GM21723 (cell line): Measurements from ENCODE around the gene ASB15.
A peak's percentile ranks its signal among the peaks of the same experiment; 100 is the strongest.

Source experiments
- ATAC-seq: cut with Tn5 transposase; IDR thresholded peaks from one replicate; pipeline ENCODE4 v1.9.1; 2021; ENCODE audit warnings: mild to moderate bottlenecking, moderate library complexity; ENCODE audit not compliant: unreplicated experiment

Gene ASB15

GRCh38 chr7:123594813-123595241 is 6.8 kb upstream of the ASB15 start:
- no peak for ATAC-seq

DNA sequence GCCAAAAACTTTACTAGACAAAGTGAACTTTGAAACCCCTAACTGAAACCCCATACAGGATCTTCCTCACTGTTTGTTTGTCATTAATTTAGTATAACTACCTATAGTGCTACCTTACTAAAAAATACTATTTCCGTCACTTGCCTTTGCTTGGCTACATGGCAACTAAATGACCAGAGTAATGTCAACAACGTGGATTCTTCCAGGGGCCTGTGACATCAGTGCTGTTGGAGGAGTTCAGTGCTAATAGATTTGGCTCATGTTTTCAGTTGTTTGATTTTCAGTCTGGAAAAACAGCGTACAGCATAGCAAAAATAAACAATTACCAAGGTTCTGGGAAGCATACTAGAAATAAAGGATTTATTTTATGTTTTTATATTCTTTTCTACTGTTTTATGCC is 3.0 kb upstream of the ASB15 start:
- ATAC-seq = no peak

- ATAC-seq = no peak
Observed at GRCh38 chr7:123599766-123600165, 1.9 kb upstream of the ASB15 start.

- ATAC-seq = no peak
Observed at GRCh38 chr7:123600876-123601275, 745 bp upstream of the ASB15 start.

GRCh38 chr7:123602648-123603047 is 1.0 kb downstream of the ASB15 start:
- ATAC-seq = no peak

DNA sequence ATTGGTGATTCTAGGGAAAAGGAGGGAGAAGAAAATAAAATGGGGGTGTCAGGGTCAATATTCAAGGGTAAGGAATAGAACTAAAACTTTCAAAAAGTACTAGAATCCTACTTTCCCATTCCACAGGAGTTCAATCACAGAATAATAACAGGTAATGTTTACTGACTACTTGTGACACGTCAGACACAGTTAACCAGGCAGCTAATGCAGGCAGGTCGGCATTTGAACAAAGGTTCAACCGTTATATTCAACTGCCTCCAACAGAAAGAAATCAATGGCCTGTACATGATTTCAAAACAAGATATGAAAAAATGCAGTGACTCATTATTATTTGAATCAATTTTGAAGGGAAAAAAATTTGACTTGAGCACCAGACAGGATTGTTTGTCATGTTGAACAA is 3.1 kb downstream of the ASB15 start:
- ATAC-seq = no peak

DNA sequence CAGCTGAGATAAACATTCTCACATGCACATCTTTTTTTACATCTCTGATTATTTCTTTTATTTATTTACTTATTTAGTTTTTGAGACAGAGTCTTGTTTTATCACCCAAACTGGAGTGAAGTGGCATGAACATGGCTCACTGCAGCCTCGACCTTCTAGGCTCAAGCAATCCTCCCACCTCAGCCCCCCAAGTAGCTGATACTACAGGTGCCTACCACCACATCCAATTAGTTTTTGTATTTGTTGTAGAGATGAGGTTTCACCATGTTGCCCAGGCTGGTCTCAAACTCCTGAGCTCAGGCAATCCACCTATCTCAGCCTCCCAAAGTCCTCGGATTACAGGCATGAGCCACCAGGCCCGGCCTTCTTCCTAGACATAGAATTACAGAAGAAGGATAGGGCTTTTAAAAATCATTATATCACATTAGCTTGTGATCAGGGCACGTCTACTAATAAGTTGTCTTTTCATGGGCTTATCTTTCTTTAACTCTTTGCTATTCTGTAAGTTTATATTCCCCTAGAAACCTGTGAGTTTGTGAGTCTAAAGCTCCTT is 5.9 kb downstream of the ASB15 start:
- no peak for ATAC-seq

GRCh38 chr7:123608991-123609882 is 7.6 kb downstream of the ASB15 start:
- ATAC-seq = no peak

DNA sequence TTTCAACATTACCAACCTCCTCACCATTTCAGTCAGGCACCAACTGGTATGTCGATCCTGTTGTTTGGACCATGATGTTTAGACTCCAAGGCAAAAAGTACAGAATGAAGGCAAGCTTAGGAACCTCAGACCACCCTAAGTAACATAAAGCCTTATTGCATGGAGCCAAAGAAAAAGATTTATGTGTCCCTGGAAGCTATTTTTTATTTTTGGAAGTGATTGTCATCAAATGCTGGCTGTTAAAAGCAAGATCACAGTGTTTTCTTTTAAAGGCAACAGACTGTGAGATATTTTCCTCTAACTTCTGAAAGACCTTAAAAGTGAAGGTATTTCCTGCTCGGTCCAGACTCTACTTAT is 8.2 kb downstream of the ASB15 start:
- no peak for ATAC-seq

DNA sequence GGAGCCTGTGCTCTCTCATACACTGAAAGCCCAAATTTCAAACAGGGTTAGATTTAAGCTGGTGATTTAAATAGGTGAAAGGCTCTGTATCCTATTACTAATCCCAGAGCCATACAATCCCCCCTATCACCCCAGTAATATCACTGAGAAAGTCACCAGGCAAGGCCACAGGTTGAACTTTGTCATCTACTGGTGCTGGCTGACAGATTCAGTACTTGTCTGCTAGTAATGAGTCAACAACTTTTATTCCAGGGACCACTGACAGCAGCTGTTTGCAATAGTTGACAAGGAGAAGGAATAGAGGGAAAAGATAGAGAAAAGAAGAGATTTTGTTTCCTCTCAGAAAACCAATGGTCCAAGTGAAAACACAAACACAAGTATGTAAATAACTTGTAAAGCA is 10.4 kb downstream of the ASB15 start:
- ATAC-seq = no peak

DNA sequence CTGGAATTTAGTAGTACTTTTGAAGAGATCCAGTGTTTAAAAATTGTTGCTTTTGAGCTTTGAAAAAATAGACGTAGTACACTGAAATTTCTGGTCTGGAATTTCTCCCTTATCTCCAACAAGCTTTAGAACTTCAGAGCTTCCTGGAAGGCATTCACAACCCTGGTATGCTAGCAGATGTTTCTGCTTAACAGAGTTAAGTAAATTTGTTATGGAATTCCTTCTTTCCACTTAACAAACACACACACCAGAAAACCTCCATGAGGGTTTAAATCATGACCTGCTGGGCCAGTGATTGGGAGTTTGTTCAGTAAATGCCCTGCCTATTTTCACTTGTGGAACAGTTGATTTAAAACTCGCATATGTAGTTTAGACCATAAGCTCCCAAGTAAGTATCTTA is 13.7 kb downstream of the ASB15 start:
- no peak for ATAC-seq

DNA sequence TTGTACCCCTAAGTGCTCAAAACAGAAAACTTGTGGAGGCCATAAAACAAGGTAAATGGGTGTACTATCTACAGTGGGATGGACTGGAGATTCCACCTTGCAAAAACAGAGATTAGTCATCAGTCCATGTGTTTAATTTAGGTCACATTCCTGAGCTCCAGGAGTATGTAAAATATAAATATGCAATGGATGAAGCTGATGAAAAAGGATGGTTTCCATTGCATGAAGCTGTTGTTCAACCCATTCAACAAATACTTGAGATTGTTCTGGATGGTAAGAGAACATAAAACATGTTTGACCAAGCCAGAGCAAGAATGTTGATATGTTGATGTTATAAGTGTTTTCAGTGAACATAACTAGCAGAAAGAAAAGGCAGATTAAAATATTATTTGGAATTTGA is 14.6 kb downstream of the ASB15 start:
- ATAC-seq = no peak

DNA sequence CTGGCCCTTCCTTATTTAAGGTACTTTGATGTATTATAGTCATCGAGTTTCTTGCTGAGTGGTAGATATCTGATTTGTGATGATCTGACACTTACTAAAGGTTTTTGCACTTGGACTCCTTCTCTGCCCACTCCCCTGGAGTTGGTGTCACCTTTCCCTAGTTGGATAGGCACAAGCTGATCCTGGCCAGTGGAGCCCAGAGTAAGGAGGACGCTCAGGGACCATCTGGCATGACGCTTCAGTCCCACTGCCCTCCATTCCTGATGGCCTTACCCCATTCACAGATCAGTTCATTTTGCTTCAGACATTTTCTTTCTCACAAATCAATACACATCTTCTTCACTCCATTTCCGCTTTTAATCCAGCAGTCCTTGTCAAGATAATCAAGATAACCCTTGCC is 20.1 kb downstream of the ASB15 start:
- ATAC-seq = no peak

GRCh38 chr7:123622660-123623386 is 21.2 kb downstream of the ASB15 start:
- no peak for ATAC-seq

GRCh38 chr7:123624527-123625183 is 23.0 kb downstream of the ASB15 start:
- ATAC-seq = peak; percentile 97

- no peak for ATAC-seq
Observed at GRCh38 chr7:123625254-123625653, 23.6 kb downstream of the ASB15 start.

- no peak for ATAC-seq
Observed at GRCh38 chr7:123627851-123628250, 26.2 kb downstream of the ASB15 start.

DNA sequence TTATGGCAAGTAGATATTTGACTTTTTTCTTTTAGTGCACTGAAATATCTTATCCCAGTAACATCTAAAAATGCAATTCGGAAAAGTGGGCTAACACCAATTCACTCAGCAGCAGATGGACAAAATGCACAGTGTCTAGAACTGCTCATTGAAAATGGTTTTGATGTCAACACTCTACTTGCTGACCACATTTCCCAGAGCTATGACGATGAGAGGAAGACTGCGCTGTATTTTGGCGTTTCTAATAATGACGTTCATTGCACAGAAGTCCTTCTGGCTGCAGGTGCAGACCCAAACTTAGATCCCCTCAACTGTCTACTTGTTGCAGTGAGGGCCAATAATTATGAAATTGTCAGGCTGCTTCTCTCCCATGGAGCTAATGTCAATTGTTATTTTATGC is 27.2 kb downstream of the ASB15 start:
- no peak for ATAC-seq

- no peak for ATAC-seq
Observed at GRCh38 chr7:123629281-123629680, 27.7 kb downstream of the ASB15 start.

DNA sequence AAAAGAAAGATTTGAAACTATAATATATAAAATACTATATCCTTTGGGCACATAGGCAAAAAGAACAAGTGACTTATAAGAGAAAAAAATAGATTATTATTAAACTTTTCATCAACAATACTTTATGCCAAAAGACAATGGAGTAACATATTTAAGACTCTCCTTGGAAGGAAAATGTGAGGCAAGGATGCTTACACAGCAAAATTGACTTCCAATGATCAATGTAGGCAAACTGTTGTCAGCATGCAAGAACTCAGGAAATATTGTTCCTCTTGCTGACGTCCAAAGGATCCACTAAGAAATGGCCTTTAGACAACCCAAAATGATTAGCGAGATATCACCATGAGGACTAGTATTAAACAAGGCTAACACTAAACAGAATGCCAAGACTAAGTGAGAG is 31.2 kb downstream of the ASB15 start:
- ATAC-seq = no peak

- ATAC-seq = no peak
Observed at GRCh38 chr7:123633553-123633952, 31.9 kb downstream of the ASB15 start.
